CD4-positive, alpha-beta T cell treated with Interleukin-15 for 4 hours (primary cell): ENCODE data around the gene SSUH2.
"Not testable (repeated sequence)": the region's sequence is repeated elsewhere in the genome, so short reads cannot be mapped to it uniquely, and the experiment has no call there.

ENCODE experiments used
- DNase-seq: peaks from one replicate; pipeline ENCODE4 v3.0.0-alpha.2; 2020; ENCODE audit warnings: low spot score

SSUH2 gene

DNA sequence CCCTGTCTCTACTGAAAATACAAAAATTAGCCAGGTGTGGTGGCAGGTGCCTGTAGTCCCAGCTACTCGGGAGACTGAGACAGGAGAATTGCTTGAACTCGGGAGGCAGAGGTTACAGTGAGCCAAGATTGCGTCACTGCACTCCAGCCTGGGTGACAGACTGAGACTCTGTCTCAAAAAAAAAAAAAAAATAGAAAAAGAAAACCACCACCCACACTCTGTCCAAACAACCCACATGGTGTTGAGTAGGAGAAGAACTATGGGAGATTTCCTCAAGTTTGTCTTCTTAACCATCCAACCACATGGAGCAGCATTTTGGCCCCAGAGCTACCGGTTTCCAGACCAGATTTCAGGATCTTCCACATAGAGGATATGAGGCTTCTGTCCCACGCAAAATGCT, 64.2 kb downstream of the SSUH2 start:
- not testable (repeated sequence) for DNase-seq

DNA sequence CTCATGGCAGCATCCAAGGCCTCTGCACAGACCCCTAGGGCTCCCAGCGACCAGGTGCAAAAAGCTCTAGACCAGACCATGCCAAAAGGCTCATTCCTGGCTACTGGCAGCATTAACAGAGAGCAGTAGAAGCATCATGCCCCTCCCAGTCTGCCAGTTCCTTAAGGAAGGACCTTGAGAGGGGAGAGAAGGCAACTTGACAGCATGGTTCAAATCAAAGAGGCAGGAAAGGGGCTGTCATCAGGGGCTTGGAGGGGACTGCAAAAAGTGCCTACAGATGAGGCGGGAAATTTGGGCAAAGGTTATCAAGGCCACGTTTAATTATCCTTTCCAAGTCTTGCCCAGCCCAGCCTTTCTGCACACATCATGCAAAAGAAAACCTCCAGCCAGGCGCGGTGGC, 64.7 kb downstream of the SSUH2 start:
- no peak for DNase-seq

GRCh38 chr3:8579096-8579495, 65.5 kb downstream of the SSUH2 start:
- no peak for DNase-seq

- no peak for DNase-seq
These were observed 66.3 kb downstream of the SSUH2 start for GRCh38 chr3:8578282-8578681.

- no peak for DNase-seq
These were observed 67.6 kb downstream of the SSUH2 start for GRCh38 chr3:8576841-8577571.

DNA sequence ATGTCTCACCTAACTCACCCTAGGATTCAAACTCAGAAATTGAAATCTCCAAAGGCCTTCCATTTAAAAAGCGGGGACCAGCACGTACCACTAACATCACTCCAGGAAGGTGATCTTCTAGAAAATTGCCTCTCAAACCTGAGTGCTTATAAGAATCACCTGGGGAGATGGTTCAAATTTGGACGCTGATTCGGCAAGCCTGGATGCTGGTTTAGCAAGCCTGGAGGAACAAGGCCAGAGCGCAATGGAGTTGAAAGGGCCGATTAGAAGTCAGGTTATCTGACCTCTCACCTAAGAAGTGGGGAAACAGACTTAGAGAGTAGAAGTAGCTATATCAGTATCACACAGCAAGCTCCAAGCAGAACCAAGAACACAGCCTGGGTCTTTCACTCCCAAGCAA, 68.2 kb downstream of the SSUH2 start:
- no peak for DNase-seq

- no peak for DNase-seq
These were observed 69.1 kb downstream of the SSUH2 start for GRCh38 chr3:8575364-8576104.

GRCh38 chr3:8574670-8575322, 69.8 kb downstream of the SSUH2 start:
- DNase-seq: no peak

- no peak for DNase-seq
These were observed 70.4 kb downstream of the SSUH2 start for GRCh38 chr3:8574040-8574669.

DNA sequence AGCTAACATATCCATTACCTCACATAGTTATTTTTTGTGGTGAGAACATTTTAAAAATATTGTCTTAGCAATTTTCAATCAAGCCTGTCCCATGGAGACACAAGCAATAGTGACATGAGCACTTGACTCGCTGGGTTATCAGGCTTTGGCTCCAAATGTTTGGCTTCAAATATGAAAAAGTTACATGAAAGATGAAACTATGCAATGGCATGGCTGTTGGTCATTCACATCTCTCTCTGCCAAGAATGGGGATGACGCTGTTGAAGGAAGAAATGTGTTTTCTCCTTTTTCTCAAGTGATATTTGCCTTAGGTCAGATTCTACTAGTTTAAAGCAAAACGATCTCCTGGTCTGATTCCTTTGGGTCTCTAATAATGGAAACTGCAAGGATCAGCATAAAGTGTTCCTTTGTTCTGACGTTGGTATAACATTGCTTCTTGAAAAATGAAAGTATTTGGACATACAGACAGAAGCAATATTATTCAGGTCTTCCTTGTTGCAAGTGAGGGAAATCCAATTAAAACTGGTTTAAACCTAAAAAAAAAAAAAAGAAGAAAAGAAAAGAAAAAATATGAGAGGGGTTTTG, 71.2 kb downstream of the SSUH2 start:
- no peak for DNase-seq

DNA sequence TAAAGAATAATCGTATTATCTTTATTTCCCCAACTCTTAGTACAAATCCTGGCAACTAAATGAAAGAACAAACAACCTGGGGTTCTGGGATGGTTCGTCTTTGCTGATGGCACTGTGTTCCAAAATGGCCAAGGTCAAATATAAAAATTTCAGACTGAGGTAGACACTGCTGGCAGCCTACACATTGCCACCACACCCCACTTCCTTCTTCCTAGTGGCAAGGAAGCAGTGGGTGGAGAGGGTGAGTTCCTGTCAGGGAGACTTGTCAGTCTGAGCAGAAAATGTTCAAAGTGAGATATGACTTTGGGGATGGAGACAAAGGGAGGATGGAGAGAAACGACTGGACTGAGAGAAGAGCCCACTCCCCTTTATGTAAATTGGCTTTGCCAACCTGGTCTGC, 73.3 kb downstream of the SSUH2 start:
- DNase-seq: no peak
